ENCODE data around the gene TIMM9.
"Not testable (repeated sequence)": the region's sequence is repeated elsewhere in the genome, so short reads cannot be mapped to it uniquely, and the experiment has no call there.

TIMM9 gene

DNA sequence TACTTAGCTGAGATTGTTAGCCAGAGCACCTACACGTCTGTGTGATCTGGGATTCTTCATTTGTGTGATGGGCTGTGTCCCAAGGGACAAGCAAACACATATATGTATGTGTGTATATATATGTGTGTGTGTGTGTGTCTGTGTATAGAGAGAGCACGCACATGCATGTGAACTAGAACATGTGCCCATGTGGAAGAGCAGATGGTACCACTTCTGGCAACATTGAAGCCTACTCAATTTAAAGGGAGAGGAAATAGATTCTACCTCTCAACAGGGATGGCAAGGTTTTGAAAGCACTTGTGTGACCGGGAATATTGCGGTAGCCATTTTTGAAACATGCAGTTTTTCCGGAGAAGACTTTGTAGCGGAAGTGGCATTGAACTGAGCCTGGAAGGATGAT, 30.2 kb downstream of the TIMM9 start:
- no peak for DNase-seq

DNA sequence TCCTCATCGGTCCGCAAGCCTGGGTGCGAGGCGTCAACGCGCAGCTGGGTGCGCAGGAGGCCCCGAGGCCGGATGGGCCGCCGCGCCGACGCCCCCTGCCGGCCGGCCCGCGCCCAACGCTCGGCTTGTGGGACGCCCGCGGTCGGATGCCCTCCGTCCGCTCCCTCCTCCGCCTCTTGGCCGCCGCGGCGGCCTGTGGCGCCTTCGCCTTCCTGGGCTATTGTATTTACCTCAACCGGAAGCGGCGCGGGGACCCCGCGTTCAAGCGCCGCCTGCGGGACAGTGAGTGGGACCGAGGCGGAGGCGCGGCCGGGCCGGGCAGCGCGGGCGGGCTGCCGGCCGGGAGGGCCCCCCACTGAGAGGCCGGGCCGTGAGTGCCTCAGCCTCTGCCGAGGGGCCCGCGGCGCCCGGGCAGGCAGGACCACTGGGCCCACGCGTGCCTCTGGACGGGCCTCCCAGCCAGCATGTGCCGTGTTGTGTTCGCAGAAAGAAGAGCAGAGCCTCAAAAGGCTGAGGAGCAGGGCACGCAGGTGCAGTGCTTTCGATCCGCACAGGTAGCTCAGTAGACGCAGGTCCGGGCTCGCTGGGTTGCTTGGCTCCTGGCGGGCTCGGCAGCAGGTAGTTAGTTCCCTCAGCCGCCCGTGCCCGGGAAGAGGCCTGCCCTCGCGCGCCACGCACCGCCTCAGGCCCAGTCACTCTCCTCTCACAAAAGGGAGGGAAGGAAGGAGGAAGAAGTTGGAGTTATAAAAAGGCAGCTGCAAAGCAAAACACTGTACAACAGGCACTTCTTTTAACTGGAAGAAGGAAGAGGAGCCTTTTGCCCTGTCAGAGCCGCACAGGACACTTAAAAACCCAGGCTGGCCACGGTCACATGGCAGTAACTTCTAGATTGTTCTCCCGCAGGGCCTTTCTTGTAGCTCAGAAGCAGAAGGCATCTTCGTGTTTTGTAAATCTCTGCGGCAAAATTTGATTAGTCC, 31.2 kb downstream of the TIMM9 start, which contains the start of gene TOMM20L:
Gene TOMM20L, plus strand, starts transcription at position 119 of the 977 bp plus-strand sequence. Its CDS starts 28 bp downstream, at position 147.
- peak; percentile 56 for DNase-seq

DNA sequence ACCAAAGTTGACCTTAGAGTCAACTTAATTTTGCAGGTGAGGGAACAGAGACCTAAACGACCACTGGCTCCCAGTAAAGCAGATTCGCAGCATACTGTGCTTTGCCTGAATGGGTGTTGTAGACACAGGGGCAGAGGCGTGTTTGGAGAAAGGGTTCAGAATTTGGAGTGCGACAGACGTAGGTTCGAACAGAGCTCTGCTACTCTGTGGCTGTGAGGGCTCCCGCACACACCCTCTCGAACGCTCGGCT, 31.8 kb downstream of the TIMM9 start:
- DNase-seq = no peak

DNA sequence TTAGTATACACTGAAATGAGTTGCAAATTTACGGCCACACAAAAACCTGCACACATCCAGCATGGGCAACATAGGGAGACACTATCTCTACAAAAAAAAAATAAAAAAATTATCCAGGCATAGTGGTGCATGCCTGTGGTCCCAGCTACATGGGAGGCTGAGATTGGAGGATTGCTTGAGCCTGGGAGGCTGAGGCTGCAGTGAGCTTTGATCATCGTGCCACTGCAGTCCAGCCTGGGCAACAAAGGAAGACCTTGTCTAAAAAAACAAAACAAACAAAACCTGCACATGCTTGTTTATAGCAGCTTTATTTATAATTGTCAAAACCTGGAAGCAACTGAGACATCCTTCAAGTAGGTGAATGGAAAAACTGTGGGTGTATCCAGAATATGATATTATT, 36.5 kb downstream of the TIMM9 start:
- DNase-seq = no peak

DNA sequence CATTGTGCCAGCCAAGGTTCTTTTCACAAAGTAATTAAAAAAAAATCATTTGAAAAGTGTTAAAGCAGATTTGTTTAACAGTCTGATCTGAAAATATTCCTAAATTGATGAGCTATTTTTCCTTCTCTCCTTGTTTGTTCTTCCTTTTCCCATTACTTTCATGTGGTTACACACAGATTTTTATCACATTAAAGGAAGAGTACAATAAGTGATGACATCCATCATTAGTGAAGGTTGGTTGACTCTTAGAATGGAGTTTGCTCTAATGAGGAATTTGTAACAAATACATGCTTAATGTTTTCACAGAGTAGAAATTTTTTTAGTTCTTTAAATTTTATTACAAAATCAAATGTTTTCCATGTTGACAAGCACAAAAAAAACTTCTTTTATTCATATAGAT, 50.5 kb downstream of the TIMM9 start:
- no peak for DNase-seq

DNA sequence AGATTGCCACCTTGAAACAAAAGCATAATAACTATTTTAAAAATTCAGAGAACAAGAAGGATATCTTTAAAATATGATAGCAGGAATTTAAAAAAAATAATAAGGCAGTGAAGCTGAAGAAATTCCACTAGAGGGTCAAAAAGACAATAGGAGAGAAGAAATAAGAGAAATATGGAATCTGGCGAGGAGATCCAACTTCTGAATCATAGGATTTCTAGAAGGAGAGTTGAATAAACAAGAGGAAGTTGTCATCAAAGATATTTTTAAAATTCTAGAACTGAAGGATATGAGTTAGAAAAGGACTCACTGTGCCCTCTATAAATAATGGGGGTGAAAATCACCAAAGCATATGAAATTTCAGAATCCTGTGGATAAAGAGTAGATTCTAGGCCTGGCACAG, 58.4 kb downstream of the TIMM9 start:
- no peak for DNase-seq

DNA sequence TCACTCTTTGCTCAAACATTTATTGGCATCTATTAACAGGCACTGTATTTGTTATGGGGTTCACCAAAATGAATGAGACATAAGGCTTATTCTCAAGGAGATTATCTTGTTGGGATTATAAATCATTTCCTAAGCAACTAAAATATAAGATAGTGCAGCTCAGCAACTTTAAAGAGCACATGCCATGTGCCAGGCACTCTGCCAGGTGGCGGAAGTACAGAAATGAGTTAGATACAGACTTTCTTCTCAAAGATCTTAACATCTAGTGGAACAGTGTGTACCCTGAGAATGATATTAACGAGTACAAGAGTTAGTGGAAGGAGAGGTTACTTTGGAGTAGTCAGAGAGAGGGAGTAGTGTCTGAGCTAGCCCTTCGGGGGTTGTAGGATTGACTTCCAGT, 60.0 kb downstream of the TIMM9 start:
- DNase-seq = no peak

DNA sequence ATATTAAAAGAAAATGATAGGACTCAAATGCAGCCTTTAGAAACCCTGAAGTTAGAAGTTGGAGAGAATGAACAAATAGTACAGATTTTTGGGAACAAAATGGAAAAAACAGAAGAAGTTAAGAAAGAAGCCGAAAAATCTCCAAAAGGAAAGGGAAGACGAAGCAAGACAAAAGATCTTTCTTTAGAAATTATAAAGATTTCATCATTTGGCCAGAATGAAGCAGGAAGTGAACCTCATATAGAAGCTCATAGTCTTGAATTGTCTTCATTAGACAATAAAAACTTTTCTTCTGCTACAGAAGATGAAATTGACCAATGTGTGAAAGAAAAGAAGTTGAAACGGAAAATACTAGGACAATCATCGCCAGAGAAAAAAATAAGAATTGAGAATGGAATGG, 63.0 kb downstream of the TIMM9 start:
- no peak for DNase-seq

DNA sequence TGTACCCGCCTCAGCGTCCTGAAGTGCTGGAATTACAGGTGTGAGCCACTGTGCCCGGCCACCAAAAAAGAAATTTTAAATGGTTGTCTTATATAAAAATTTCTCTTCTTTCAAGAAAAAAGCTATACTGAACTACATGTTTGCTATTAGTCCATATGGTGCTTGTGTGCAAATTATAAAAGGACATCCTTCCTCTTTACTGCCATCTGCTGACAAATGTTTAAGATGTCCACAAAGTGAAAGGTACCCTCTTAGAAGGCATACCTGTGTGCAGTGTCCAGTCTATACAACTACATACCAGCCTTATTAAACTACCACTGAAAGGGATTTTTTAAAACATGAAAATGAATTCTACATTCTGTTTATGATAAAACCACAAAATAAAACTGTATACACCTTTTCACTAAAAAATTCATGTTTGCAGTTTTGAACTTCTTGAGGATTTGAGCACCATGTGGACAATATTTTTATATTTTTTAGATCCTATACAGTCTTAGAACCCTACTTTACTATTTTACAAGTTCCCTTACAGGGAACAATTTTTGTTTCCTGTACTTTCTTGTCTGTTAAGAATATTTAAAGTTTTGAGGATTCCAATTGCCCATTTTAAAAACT, 64.4 kb downstream of the TIMM9 start:
- DNase-seq = no peak

DNA sequence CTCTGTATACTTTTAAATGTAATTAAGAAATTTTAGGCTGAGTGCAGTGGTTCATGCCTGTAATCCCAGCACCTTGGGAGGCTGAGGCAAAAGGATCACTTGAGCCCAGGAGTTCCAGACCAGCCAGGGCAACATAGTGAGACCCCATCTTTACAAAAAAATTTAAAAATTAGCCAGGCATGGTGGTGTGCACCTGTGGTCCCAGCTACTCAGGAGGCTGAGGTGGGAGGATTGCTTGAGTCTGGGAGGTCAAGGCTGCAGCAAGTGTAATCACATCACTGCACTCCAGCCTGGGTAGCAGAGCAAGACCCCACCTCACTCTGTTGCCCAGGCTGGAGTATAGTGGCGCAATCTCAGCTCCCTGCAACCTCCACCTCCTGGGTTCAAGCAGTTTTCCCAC, 65.1 kb downstream of the TIMM9 start:
- DNase-seq = not testable (repeated sequence)
